HG03575 (cell line): ENCODE measurements around the gene TCIRG1.
"Not testable (repeated sequence)": the region's sequence is repeated elsewhere in the genome, so short reads cannot be mapped to it uniquely, and the experiment has no call there.

ENCODE experiments used
- ATAC-seq: cut with Tn5 transposase; IDR thresholded peaks from one replicate; pipeline ENCODE4 v1.9.1; 2021; ENCODE audit not compliant: unreplicated experiment, insufficient number of reproducible peaks, low FRiP score; ENCODE audit errors: extremely low read depth

Gene TCIRG1, protein sequence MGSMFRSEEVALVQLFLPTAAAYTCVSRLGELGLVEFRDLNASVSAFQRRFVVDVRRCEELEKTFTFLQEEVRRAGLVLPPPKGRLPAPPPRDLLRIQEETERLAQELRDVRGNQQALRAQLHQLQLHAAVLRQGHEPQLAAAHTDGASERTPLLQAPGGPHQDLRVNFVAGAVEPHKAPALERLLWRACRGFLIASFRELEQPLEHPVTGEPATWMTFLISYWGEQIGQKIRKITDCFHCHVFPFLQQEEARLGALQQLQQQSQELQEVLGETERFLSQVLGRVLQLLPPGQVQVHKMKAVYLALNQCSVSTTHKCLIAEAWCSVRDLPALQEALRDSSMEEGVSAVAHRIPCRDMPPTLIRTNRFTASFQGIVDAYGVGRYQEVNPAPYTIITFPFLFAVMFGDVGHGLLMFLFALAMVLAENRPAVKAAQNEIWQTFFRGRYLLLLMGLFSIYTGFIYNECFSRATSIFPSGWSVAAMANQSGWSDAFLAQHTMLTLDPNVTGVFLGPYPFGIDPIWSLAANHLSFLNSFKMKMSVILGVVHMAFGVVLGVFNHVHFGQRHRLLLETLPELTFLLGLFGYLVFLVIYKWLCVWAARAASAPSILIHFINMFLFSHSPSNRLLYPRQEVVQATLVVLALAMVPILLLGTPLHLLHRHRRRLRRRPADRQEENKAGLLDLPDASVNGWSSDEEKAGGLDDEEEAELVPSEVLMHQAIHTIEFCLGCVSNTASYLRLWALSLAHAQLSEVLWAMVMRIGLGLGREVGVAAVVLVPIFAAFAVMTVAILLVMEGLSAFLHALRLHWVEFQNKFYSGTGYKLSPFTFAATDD

DNA sequence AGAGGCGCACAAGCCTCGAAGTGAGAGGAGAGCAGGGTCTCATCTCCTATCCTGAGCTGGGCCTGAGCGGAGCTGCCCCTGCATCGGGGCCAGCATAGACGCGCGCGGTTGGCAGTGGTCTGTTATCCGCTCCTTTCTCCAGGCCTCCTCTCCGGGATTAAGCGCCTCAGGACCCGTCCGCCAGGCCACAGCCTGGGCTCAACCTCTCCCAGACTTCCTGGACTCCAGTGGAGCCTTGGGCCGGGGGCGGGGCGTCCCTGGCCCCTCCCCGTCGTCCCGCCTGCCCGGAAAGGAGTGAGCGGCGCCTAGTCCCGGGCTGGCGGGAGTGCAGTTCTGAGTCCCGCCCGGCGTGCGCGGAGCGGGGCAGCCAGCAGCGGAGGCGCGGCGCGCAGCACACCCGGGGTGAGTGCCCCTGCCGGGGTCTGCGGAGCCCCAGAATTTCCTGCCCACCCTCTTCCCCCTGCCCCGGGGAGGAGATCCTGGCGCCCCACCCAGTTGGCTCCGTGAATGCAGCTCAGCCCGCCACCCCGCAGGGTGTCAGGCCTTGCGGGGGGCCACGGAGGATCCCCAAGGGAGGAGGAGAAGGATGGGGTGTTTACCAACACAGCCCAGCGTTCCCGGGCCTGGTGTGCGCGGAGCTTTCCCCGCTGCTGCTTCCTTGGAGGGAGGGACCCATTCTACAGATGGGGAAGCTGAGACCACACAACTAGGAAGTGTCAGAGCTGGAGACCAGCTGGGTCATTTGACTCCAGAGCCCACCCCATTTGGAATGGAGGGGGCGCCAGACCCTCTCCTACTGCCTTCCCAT lies at the start of gene TCIRG1:
TSS of gene TCIRG1 (plus strand) at position 308 of the 808 bp plus-strand sequence. CDS start 2,247 bp downstream, outside the sequence.
- no peak for ATAC-seq

DNA sequence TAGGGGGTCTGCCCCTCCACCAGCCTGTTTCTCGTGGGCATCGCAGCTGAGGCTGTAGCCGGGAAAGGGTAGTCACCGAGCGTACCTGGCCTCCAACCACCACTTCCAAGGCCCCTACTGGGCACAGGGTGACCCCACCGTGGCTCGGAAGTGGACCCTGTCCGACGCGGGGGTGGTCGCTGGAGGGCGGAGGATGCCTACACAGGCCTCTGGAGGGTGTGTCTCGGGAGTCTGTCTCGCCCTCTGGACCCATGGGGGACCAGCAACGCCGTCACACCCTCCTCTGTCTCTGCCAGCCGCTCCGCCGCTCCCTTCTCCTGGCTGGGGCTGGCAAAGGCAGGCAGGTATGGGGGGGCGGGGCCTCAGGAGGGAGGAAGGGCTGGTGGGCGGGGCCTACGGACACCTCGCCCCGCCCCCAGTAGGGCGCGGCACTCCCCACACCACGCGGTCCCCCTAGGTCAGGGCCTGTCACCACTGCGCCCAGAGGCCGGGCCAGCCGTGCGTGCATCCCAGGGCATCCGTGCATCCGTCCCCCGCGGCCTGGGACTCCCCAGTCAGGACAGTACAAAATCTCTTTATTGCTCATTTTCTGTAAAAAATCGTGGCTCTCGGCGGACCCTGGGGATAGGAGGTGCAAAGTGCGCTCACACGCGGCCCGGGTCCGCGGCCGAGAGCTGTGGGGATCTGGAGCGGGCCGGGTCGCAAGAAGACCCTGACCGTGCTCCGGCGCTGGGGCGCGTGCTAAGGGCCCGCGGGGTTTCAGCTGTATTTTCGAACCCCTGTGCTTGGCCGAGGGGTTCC lies 48.1 kb upstream of the TCIRG1 start:
- ATAC-seq = not testable (repeated sequence)

DNA sequence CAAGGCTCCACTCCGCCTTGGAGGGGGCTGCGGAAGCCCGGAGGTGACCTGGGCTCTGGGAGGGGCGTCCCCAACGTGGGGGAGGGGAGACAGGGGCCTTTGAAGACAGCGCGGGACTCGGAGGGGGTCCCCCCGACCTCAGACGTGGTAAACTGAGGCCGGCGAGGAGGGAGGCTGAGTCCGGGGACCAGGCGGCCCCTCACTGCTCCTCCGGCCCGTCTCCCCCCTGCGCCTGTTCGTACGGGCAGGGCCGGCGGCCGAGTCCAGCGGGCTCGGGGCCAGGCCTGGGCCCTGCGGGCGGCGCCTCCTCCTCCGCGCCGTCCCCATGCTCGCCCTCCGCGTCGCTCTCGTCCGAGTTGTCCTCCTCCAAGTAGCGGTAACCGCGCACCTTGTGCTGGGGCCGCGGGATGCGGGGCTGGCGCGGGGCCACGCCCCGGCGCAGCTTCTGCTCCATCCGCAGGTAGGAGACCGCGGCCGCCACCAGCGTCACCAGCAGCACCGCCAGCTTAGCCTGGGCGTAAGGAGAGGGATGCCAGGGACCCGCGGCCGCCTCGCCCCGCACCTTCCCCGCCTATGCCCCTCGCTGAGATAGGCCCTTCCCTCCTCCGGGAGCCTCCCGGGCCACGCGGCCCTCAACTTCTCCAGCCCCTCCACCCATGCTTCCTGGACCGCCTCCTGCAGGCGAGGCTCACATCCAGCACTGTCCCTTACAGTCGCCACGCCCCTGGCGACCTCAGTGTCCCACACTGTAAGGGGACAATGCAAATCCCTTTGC lies 47.3 kb upstream of the TCIRG1 start:
- not testable (repeated sequence) for ATAC-seq

DNA sequence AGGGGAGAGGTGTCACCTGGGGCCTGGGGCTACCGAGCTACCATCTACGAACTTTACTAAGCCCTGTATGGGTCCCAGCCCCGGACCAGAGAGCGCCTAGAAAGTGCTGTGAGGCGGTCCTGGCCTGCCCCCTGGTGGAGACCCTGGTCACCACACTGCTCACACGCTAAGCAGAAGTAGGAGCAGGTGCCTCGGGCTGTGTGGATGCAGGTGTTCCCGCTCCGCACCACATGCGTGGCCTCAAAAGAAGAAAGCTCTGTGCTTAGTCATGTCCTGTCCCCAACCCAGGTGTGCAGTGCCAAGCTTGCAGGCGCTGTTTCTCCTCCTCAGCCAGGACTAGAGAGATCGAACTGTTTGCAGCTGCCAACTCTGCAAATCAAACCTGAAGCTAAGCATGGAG lies 45.0 kb upstream of the TCIRG1 start:
- ATAC-seq = not testable (repeated sequence)

DNA sequence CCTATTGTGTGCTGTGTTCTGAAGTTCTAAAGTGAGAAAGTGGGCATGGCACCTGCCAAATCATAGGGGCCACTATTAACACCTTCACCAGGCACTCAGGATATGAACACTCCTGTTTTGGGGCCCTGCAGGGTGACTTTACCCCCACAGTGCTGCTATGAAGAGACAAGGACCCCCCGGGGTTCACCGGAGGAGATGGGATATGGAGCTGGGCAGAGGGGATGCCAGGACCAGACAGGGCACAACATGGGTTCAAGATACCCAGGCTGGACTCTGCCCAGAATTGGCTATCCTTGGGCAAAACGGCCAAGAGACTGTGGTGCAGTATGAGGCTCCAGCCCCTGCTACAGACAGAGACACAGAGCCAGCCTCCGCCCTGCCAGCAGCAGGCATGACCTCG lies 44.4 kb upstream of the TCIRG1 start:
- ATAC-seq = not testable (repeated sequence)

DNA sequence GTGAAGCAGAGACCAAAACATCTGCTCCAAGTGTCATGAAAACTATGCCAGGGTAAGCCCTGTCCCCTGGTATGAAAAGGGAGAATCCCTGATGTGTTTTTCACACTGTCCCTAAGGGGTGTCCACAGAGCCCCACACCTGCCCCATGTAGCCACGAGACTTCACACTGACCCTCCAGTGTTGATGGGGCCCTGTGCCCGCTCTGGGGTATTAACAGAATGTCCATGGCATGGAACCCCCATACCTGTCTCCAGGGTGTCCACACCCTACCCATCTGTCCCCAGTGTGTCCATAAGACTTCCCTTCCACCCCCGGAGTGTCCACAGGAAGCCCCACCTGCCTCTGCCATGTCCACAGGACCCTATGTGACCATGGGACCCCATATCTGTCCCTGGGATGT lies 43.7 kb upstream of the TCIRG1 start:
- ATAC-seq = not testable (repeated sequence)

DNA sequence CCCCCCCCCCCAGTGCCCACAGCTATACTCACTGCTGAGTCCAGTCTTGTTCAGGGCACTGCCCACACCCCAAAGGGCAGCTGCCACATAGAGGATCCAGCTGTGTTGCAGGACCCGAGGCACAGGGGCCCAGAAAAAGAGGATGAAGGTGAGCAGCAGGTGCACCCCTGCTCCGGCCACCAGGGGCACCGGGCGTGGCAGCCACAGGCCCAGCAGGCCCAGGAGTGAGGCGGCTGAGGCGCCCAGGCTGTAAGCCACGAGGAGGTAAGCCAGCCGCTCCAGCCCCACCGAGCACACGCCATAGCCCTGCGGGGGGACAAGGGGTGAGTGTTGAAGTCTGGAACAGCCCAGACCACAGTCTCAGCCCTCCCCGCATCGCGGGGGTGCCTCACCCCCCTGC lies 43.2 kb upstream of the TCIRG1 start:
- ATAC-seq = not testable (repeated sequence)

DNA sequence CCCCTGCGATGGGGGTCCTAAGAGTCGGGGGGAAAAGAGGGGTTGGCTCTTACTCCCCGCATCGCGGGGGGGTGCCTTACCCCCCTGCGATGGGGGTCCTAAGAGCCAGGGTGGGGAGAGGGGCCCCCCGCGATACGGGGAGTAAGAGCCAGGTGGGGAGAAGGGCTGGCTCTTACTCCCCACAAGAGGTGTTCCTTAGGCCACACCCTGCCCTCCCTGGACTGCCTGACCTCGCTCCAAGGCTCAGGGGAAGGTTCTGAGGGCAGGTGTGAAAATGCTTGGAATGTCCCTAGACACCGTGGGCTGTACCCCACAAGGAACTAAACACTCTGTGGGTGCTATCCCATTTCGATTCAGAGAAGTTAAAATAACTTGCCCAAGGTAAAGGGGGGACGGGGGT lies 42.8 kb upstream of the TCIRG1 start:
- ATAC-seq = no peak

DNA sequence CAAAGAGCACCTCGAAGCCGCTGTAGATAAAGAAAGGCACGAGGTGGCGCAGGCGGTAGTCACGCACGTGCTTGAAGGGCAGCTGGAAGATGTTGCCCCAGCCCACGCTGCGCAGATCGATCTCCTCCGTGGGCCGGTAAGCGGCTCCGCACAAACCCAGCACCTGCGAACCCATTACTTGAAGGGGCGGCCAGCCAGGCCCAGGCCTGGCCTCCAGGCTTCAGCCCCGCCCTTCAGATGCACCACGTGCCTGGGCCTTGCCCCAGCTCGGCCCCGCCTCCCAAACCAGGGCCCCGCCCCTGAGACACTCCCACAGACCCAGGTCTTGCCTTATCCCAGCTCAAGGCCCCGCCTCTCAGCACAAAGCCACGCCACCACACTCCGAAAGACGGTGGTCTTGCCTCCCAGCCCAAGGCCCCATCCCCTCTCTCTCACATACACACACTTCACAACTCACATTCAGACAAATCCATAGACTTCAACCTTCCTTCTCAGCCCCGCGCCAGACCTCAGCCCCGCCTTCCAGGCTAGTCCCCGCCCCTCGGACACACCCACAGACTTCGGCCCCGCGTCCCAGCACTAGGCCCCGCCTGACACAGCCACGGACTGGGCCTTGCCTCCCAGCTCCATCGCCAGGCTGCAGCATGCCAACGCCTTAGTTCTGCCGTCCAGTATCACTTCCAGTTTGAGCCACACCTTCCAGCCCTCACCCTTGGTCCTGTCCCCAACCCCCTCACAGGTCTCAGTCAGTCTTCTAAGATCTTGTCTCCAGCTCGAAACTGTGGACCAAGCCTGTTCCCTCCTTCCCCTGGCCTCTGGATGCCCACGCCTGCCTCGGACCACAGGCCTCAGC lies 42.0 kb upstream of the TCIRG1 start:
- ATAC-seq = no peak

DNA sequence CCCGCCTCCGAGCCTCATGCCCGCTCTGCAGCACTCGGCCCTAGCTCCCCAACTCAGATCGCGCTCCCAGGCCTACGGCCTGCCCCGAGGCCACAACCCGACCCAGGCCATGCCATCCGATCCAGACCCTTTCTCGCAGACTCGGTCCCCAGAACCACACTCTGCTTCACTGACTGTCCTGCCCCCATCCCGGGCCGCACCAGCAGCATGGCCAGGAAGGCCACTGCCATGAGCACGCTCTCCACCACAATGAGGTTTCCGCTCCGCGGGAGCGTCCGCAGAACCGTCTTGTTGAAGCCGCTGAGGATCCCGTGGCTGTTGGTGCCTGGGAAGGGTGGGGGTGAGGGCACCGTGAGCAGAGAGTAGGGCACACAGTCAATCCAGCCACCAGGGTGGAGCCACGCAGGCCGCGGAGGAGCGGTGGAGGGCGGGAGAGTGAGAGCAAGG lies 41.3 kb upstream of the TCIRG1 start:
- ATAC-seq = no peak

DNA sequence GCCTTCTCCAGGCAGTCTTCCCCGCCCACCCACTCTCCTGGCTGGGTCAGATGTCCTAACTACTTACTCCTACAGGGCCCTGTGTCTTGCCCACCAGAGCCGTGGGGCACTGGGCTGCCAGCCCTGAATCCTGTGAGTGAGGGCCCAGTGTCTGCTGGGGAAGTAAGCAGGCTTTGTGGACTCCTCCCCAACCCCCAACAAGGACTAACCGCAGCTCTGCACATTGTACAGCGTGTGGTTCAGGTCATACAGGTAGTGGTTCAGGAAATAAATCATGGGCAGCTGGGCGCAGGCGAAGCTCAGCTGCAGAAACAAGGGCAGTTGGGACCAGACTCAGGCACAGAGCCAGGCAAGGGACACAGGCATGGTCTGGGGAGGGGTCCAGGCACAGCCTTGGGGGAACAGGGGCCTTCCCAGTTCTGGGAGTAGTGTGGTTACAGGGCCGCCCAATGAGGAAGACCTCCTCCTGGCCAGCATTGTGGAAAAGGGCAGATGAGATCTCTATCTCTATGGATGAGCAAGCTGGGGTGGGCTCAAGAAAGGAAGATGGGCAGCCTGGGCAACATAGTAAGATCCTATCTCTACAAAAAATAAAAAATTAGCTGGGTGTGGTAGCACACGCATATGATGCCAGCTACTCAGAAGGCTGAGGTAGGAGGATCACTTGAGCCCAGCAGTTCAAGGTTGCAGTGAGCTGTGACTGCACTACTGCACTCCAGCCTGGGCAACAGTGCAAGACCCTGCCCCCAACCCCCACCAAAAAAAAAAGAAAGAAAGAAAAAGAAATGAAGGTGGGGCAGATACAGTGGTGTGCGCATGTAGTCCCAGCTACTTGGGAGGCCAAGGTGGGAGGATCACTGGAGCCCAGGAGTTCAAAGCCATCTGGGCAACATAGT lies 40.4 kb upstream of the TCIRG1 start:
- ATAC-seq = no peak

DNA sequence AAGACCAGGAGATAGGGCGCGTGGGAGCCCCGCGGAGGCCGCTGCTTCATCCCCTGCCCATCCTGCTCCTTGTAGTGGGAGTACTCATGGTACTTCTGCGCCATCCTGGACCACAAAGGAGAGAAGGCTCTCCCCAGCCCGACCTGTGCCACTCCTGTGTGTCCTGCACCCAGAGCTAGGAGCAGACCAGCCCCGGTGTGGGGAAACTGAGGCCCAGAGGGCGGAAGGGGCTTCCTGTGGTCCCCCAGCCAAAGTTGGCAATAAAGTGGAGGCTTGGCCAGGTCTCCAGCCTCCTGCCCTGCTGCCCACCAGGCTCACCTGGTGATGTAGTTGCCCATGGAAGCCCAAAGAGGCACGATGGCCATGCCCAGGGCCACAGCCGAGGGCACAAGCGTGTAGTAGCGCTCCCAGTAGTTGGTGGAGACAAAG lies 39.6 kb upstream of the TCIRG1 start:
- ATAC-seq = no peak

DNA sequence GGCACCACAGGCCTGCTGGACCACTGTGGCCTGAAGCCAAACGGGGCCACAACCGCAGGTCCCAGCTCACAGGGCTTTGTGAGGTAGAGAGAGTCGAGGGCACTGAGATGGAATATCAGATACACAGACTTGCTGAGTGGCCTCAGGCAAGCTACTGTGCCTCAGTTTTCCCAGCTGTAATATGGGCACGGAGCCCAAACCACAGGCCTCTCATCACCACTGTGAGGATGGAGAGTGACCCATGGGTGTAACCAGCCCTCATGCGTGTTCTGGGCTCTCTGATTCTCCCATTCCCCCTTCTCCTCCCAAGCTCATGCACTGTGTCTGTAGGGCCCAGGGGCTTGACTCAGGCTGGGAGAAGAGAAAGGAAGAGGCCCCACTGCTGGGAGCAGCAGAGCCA lies 39.1 kb upstream of the TCIRG1 start:
- ATAC-seq = no peak

DNA sequence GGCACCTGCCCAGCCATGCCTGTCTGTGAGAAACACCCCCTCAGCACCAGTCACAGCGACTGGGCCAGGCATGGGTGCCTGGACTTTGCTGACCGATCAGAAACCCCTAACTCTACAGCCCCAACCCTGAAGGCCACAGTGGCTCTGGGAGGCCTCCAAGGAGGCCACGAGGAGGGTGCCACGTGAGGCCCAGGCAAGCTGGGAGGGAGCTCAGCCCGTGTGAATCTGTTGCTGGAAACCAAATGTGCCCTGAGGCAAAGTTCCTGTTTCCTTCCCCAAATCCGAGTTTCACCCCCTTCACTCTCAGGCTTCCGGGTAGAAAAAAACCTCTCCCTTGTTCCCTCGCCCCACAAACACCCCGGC lies 36.3 kb upstream of the TCIRG1 start:
- ATAC-seq = no peak

DNA sequence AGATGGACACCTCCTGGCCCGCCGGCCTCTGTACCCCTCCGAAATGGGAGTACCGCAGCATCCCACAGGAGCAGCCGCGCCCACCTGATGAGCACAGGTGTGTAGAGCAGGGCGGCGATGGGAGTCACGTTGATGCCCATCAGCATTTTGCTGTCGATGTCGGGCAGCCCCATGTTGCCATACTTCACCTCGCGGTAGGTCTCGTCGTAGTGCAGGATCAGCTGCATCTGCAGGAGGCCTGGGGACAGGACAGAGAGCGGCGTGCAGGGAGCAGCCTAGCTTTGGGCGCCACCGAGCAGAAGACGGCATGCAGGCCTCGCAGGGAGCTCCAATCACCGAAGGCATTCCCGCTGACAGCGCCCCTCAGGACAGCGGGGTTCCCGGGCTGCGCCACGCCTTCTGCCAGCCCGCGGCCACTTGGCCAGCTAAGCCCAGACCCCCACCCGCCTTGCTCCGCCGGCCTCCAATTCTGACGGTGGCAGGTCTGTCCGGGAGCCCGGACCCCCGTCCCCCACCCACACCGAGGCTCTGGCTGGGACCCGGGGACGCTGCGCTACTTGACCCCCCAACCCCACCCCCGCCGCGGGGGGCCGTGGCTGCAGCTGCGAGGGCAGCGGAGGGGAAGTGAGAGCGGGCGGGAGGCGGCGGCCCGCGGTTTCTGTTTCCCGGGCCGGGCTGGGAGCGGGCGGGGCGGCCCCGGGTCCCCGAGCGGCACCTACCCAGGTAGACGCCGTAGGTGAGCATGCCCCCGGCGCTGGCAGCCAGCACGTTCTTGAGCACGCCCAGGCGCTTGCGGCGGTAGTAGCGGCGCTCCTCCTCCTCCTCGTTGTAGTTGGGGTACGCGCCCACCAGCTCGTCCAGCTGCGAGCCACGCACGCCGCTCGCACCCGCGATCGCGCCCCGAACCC lies 35.6 kb upstream of the TCIRG1 start:
- ATAC-seq = no peak
